Large intestine (tissue), 3 donors: ENCODE results near the gene NSG1. TPM values are rescaled to one million over a fixed set of nuclear protein-coding genes. Genes with fewer than 3 reads are reported as not detected.
A peak's percentile ranks its signal among the peaks of the same experiment; 100 is the strongest.

ENCODE experiments used
- DNase-seq, 2 donors: peaks; one replicate each; pipeline versions ENCODE4 v3.0.0 to v3.0.0-alpha.2; 2013
- H3K27ac ChIP-seq: one replicate; pipeline ENCODE4 v1.5.1; 2013; ENCODE audit warnings: low read length
- H3K27me3 ChIP-seq: 2 replicates; pipeline ENCODE4 v1.6.1; 2013; ENCODE audit warnings: low read length; ENCODE audit not compliant: control insufficient read depth, insufficient read depth
- H3K36me3 ChIP-seq: 2 replicates; pipeline ENCODE4 v1.6.1; 2013; ENCODE audit warnings: low read length; ENCODE audit not compliant: control insufficient read depth, insufficient read depth
- H3K4me1 ChIP-seq: one replicate; pipeline ENCODE4 v1.6.1; 2013; ENCODE audit warnings: low read length; ENCODE audit not compliant: control insufficient read depth, insufficient read depth
- H3K4me3 ChIP-seq: one replicate; pipeline ENCODE4 v1.5.1; 2013; ENCODE audit warnings: low read length
- H3K9me3 ChIP-seq: one replicate; pipeline ENCODE4 v1.6.1; 2013; ENCODE audit warnings: mild to moderate bottlenecking, low read depth, low read length, moderate library complexity; ENCODE audit not compliant: control insufficient read depth
- WGBS: methylation state at CpG from one replicate; pipeline ENCODE4 v1.1.5; 2013; ENCODE audit warnings: low lambda C conversion rate; ENCODE audit not compliant: insufficient coverage; 5-methylcytosine and 5-hydroxymethylcytosine counted together
- polyA plus RNA-seq: library from polyadenylated mRNA; unstranded; fragments of 120-200 nt; gene quantifications from one replicate; pipeline ENCODE4 v1.2.1, GENCODE V29; 2013

NSG1 gene
- polyA plus RNA-seq, 1 donor: 30.1 TPM

DNA sequence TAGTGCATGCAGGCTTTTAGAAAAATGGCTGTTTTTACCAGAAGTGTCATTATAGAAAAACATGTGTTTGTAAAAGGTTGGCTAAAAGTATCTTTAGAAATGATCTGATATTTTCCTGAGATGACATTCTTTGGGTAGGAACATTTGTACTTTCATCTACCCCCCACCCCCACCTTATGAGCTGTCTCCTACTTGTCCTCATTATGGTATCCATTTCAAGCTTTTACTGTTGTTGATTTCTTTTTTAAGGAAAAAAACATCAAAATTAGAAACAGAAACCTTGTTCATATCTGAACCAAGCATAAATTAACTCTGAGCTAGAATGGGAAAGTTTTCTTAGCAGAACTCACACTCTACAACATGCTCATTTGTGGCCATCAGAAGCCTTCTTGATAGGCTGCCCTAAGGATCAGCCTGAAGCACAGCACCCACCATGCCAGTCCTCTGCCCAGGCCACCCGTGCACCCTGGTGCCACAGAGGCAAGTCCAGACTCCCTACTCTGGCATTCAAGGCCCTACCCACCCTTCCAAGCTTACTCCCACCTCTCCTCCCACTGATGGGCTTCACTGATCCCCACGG lies 49.4 kb downstream of the NSG1 start:
- no peaks in the 10 kb centered on the region for H3K9me3 ChIP-seq
- no peak for DNase-seq
- H3K4me3 ChIP-seq: no peak overlapping the region
- WGBS: no CpG with 5 or more reads among the region's 2 CpGs
- H3K4me1 ChIP-seq: no peaks in the 10 kb centered on the region
- H3K36me3 ChIP-seq: peaks cover 40% of the 10 kb centered on the region
- H3K27me3 ChIP-seq: no peaks in the 10 kb centered on the region
- no peak overlapping the region for H3K27ac ChIP-seq

DNA sequence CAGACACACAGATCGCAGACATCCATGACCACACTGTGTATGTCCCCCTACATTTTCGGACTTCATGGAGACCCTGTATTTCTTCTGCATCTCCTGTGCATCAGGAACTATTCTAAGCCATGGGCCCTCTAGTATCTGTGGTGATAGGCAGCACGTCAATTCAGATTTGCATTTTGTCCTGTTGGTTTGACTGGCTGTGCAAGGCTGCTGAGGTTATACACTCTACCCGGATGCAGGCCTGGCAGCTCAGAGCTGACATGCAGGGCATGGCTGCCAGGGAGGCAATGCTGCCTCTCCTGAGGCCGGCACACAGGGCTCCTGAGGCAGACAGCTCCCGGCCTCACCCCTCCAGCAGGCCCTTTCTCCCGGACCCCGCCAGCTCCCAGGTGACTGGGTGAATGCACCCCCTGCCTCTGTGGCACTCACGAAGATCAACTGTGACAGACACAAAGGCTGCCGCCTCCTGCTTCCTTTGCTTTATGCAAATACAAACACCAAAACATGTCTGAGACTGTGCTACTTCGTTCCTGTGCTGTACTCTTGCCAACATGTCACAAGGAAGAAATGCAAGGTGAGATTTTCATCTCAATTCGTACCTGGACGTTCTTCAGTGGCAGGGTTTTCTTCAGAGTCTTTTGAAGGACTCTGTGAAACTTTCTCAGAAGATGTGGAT lies 51.0 kb downstream of the NSG1 start:
- WGBS: no CpG with 5 or more reads among the region's 13 CpGs
- no peaks in the 10 kb centered on the region for H3K4me1 ChIP-seq
- H3K4me3 ChIP-seq: no peak overlapping the region
- H3K36me3 ChIP-seq: peaks cover 33% of the 10 kb centered on the region
- no peak overlapping the region for H3K27ac ChIP-seq
- no peaks in the 10 kb centered on the region for H3K9me3 ChIP-seq
- no peaks in the 10 kb centered on the region for H3K27me3 ChIP-seq
- no peak for DNase-seq

DNA sequence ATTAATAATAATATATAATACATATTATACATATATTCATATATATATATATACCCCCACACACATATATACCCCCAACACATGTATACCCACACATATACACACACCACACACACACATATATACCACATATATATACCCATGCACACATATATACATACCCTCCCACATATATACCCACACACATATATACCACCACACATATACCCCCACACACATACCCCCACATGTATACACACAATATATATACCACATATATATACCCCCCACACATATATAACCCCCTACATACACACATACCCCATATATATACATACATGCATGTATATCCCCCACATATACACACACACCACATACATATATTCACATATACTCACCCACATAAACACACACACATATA lies 52.0 kb downstream of the NSG1 start:
- peaks cover 30% of the 10 kb centered on the region for H3K36me3 ChIP-seq
- H3K4me3 ChIP-seq: no peak overlapping the region
- H3K4me1 ChIP-seq: no peaks in the 10 kb centered on the region
- H3K9me3 ChIP-seq: no peaks in the 10 kb centered on the region
- H3K27ac ChIP-seq: no peak overlapping the region
- DNase-seq: no peak
- H3K27me3 ChIP-seq: no peaks in the 10 kb centered on the region

DNA sequence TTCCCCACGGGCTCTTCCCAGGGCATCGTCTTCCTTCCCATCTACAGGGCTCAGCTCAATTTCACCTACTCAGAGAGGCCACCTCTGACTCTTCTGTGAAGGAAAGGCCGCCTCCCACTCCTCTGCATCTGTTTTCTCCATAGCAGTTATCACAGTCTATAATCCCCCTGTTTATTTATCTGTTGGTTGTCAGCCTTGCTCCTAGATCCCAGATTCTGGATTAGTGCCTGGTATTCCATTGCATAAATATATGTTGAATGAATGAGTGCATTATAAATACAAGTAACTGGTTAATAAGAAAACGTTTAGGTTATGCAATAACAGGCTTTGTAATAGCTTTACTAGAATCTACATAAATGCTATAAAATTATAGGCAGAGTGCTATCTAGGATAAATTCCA lies 52.9 kb downstream of the NSG1 start:
- H3K36me3 ChIP-seq: peaks cover 27% of the 10 kb centered on the region
- no peak overlapping the region for H3K4me3 ChIP-seq
- H3K27me3 ChIP-seq: no peaks in the 10 kb centered on the region
- H3K4me1 ChIP-seq: no peaks in the 10 kb centered on the region
- WGBS: no CpG with 5 or more reads among the region's 4 CpGs
- H3K9me3 ChIP-seq: no peaks in the 10 kb centered on the region
- no peak overlapping the region for H3K27ac ChIP-seq
- DNase-seq: no peak

DNA sequence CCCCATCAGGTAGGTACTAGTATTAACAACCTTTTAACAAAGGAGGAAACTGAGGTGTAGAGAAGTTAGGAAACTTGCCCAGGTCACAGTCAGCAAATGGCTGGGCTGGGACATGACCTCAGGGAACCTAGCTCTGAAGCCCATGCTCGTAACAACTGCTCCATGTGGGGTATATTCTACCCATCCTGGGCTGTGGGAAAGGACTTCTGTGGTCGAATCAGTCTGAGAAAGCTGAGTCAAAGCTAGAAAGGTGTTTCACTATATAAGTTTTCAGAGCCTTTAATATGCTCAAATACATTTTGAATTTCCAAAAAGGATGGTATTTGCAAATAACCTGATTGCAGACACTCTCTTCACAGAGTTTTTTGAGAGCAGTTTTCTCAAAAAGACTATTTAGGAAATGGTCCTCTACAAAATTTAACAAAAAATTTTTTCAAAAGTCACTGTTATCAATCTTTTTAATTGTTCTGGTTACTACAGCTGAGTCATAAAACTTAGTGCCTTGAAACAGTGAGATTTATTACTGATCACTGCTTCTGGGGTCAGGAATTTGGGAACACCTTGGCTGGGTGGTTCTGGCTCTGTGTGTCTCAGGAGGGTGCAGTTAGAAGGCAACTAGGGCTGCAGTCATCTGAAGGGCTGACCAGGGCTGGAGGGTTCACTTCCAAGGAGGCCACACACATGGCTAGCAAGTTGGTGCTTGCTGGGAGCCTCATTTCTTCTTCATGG lies 53.6 kb downstream of the NSG1 start:
- H3K9me3 ChIP-seq: no peaks in the 10 kb centered on the region
- no peak overlapping the region for H3K27ac ChIP-seq
- H3K4me1 ChIP-seq: no peaks in the 10 kb centered on the region
- peaks cover 24% of the 10 kb centered on the region for H3K36me3 ChIP-seq
- no CpG with 5 or more reads among the region's 2 CpGs for WGBS
- H3K4me3 ChIP-seq: no peak overlapping the region
- no peak for DNase-seq
- H3K27me3 ChIP-seq: no peaks in the 10 kb centered on the region

DNA sequence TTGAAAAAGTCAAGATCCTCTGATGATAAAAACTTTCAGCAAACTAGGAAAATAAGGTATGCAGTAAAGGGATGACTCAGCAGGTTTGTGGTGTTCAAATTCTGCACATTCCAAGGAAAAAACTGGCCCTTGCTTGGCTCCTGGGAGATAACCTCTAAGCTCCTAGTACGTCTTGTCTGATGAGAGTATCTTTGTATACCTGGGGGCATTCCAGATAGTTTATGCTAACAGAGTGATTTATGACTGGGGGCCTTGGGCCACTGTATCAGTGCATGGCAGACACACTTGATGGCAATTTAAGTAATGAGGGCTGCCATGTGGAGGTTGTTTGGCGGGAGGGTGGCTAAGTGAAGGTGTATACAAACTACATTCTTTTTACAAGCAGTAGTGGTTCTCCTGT lies 56.9 kb downstream of the NSG1 start:
- DNase-seq: no peak
- Histone ChIP-seq H3K4me3 (no peak overlapping the region), H3K36me3 (peaks cover 4% of the 10 kb centered on the region), H3K27ac (no peak overlapping the region), H3K4me1 (no peaks in the 10 kb centered on the region), H3K9me3 (no peaks in the 10 kb centered on the region), H3K27me3 (no peaks in the 10 kb centered on the region)
- WGBS: no CpG with 5 or more reads among the region's 2 CpGs

DNA sequence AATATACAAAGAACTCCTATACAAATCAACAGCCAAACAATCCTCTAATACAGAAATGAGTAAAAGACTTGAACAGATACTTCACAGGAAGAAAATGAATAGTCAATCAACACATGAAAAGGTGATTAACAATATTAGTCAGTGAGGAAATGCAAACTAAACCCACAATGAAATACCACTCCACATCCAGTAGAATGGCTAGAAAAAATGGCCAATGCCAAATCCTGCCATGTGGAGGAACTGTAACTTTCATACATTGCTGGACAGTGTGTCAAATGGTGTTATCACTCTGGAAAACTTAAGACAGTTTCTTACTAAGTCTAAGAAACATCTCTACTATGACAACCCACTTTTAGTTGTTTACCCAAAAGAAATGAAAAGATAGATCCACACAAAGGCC lies 59.5 kb downstream of the NSG1 start:
- no peak overlapping the region for H3K4me3 ChIP-seq
- H3K4me1 ChIP-seq: no peaks in the 10 kb centered on the region
- H3K36me3 ChIP-seq: peaks cover 5% of the 10 kb centered on the region
- H3K27me3 ChIP-seq: no peaks in the 10 kb centered on the region
- DNase-seq: no peak
- H3K9me3 ChIP-seq: no peaks in the 10 kb centered on the region
- no peak overlapping the region for H3K27ac ChIP-seq

DNA sequence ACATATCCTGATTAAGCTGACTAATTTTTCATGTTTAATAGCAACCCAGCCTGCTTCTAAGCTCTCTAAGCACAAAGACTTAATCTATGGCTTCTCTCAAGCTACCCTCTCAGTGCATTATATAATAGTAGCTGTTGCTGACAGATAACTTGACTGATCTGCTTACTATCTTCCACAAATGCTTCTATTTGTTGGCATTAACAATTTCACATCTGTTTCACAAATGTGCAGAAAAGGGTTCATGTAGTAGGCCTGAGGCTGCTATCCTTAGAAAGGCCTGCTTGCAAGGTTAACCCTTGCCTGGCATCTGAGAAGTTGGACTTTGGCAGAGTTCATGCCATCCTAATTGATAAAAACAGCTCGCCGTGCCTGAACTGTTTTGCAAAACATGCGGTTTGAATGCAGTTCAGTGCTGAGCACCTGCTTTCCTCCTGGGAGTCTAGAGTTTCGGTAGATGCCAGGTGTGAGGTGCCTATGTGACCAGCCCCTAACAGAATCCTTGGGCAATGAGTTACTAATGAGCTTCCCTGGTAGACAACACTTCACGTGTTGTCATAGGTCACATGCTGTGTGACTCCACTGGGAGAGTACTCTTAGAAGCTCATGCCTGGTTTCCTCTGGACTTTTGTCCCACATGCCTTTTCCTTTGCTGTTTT lies 68.4 kb downstream of the NSG1 start:
- no peak overlapping the region for H3K4me3 ChIP-seq
- no peaks in the 10 kb centered on the region for H3K27me3 ChIP-seq
- no peaks in the 10 kb centered on the region for H3K4me1 ChIP-seq
- H3K9me3 ChIP-seq: no peaks in the 10 kb centered on the region
- peak in 1 of 2 donors; percentile 2 for DNase-seq
- no CpG with 5 or more reads among the region's 5 CpGs for WGBS
- H3K36me3 ChIP-seq: peaks cover 60% of the 10 kb centered on the region
- no peak overlapping the region for H3K27ac ChIP-seq

DNA sequence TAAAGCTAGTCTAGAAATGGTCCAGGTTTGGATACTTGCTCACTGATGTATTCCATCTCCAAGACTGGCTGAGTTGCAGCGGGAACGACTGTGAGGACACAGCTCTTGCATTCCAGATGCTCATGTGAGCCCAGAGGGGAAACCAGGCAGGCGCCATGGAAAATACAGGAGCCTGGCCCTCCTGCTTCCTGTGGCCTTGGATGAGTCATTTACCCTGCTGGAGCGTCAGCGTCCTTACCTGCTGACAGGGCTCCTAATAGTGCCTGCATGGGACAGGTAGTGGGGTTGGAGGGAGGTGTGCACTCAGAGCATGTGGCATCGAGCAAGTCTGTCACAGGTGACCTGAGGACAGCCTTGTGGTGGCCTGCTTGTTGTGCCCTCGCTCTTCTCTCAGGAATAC lies 69.4 kb downstream of the NSG1 start:
- WGBS: no CpG with 5 or more reads among the region's 7 CpGs
- Histone ChIP-seq H3K36me3 (peaks cover 61% of the 10 kb centered on the region), H3K27me3 (no peaks in the 10 kb centered on the region), H3K4me3 (no peak overlapping the region), H3K27ac (no peak overlapping the region), H3K4me1 (no peaks in the 10 kb centered on the region), H3K9me3 (no peaks in the 10 kb centered on the region)
- DNase-seq: no peak

DNA sequence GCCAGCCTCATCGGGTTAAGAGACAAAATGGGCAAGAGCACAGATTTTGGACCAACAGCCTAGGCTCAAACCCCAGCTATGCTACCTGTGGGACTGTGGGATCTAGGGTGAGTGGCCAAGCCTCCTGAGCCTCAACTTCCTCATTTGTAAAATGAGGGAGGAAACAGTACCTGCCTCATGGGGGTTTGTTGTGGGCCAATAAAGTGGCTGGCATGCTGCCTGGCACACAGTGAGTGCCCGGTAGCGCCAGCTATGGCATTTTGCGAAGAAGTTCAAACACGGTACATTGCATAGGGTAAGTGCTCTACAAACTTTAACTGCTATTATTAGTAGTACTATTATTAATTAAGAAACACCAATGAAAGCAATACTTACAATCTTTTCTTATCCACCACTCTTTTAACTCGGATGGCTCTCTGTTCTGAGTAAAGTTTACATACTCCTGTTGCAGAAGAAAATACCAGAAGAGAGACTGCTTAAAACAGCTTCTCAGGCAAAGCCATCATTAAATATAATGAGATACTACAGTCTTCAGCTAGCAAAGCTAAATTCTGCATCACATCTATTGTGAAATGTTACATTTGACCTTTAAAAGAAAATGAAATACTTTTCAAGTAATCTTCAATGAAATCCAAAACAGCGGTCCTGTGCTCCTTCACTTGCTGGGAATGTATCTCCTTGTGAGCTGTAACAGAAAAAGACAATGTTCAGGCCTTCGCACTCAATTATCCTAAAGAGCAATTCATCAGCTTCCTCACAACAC lies 70.1 kb downstream of the NSG1 start:
- no peak overlapping the region for H3K4me3 ChIP-seq
- DNase-seq: no peak
- no peaks in the 10 kb centered on the region for H3K27me3 ChIP-seq
- H3K4me1 ChIP-seq: no peaks in the 10 kb centered on the region
- no peaks in the 10 kb centered on the region for H3K9me3 ChIP-seq
- H3K27ac ChIP-seq: no peak overlapping the region
- peaks cover 61% of the 10 kb centered on the region for H3K36me3 ChIP-seq
- 90% methylated on average over 2 of the region's 8 CpGs for WGBS
